ENCODE data around the gene SDHAF1.
"Not testable (repeated sequence)": the region's sequence is repeated elsewhere in the genome, so short reads cannot be mapped to it uniquely, and the experiment has no call there.

- TF ChIP-seq CTCF, POLR2A (IDR thresholded peaks at IDR 0.05): not testable (repeated sequence)
Observed at GRCh38 chr19:35957411-35957810, 37.6 kb upstream of the SDHAF1 start.

Data from stomach (tissue), 4 donors.